Keratinocyte (primary cell): ENCODE data around the gene MICAL2. TPM values are rescaled to one million over a fixed set of nuclear protein-coding genes. Genes with fewer than 3 reads are reported as not detected.

Experiments used
- DNase-seq: peaks from one replicate; pipeline ENCODE4 v3.0.0-alpha.2; 2011; ENCODE audit warnings: low read depth, missing footprints, low spot score
- FAIRE-seq: peaks from 2 replicates; lab custom pipeline; 2011; peaks lifted over from hg19 to GRCh38; lab: Jason Lieb, UNC
- H2AFZ ChIP-seq: 2 replicates; pipeline ENCODE4 v1.6.0; 2012; ENCODE audit warnings: low read length, control low read depth, inconsistent platforms; ENCODE audit not compliant: control insufficient read depth
- H3K27ac ChIP-seq: 2 replicates; pipeline ENCODE4 v1.5.1; 2011; ENCODE audit warnings: low read length; ENCODE audit not compliant: control insufficient read depth, insufficient read depth
- H3K27me3 ChIP-seq: 3 replicates; pipeline ENCODE4 v1.6.0; 2011; ENCODE audit warnings: low read length; ENCODE audit not compliant: control insufficient read depth, insufficient read depth; ENCODE audit errors: extremely low read depth
- H3K36me3 ChIP-seq, 2 experiments: 2 replicates in 1 of 2; 3 replicates in 1 of 2; pipeline ENCODE4 v1.5.1; 2011; ENCODE audit warnings: low read length in 2 of 2, mild to moderate bottlenecking in 1 of 2; ENCODE audit not compliant: control insufficient read depth in 2 of 2, insufficient read depth in 2 of 2; ENCODE audit errors: extremely low read depth in 1 of 2
- H3K4me1 ChIP-seq: 3 replicates; pipeline ENCODE4 v1.5.1; 2011; ENCODE audit warnings: low read length; ENCODE audit not compliant: control insufficient read depth, insufficient read depth; ENCODE audit errors: extremely low read depth
- H3K4me2 ChIP-seq: 3 replicates; pipeline ENCODE4 v1.6.0; 2011; ENCODE audit warnings: low read depth, low read length; ENCODE audit not compliant: control insufficient read depth, insufficient read depth; ENCODE audit errors: extremely low read depth
- H3K4me3 ChIP-seq, 3 experiments: fragments of 200-600 bp in 1 of 3; sonication (generic) in 1 of 3; 2 replicates in 2 of 3; 3 replicates in 1 of 3; pipeline ENCODE4 v1.5.1; 2011 to 2016; ENCODE audit warnings: low read length in 3 of 3, mild to moderate bottlenecking in 3 of 3, control low read depth in 2 of 3, inconsistent platforms in 1 of 3, low read depth in 1 of 3, mixed read lengths in 1 of 3, mixed run types in 1 of 3, moderate library complexity in 1 of 3; ENCODE audit not compliant: control insufficient read depth in 2 of 3, insufficient read depth in 2 of 3; ENCODE audit errors: extremely low read depth in 1 of 3
- H3K79me2 ChIP-seq: 2 replicates; pipeline ENCODE4 v1.6.0; 2012; ENCODE audit warnings: low read length; ENCODE audit not compliant: control insufficient read depth, insufficient read depth
- H3K9ac ChIP-seq: 3 replicates; pipeline ENCODE4 v1.6.0; 2011; ENCODE audit warnings: low read length; ENCODE audit not compliant: control insufficient read depth, insufficient read depth; ENCODE audit errors: extremely low read depth
- H3K9me1 ChIP-seq: 3 replicates; pipeline ENCODE4 v1.6.0; 2011; ENCODE audit warnings: low read length; ENCODE audit not compliant: control insufficient read depth, insufficient read depth; ENCODE audit errors: extremely low read depth
- H3K9me3 ChIP-seq: 2 replicates; pipeline ENCODE4 v1.5.1; 2012; ENCODE audit warnings: low read depth, low read length; ENCODE audit not compliant: control insufficient read depth
- H4K20me1 ChIP-seq: 3 replicates; pipeline ENCODE4 v1.6.0; 2011; ENCODE audit warnings: low read length; ENCODE audit not compliant: control insufficient read depth, insufficient read depth; ENCODE audit errors: extremely low read depth
- CTCF ChIP-seq, 3 experiments: IDR thresholded peaks in 1 of 3; conservative IDR thresholded peaks in 1 of 3; optimal IDR thresholded peaks in 1 of 3; 2 replicates in 2 of 3; 3 replicates in 1 of 3; pipeline versions ENCODE3 to v1.5.1; 2011; ENCODE audit warnings: low read length in 3 of 3, mild to moderate bottlenecking in 3 of 3, moderate library complexity in 2 of 3, control low read depth in 1 of 3, inconsistent platforms in 1 of 3; ENCODE audit not compliant: insufficient read depth in 2 of 3; ENCODE audit errors: extremely low read depth in 1 of 3
- EZH2 ChIP-seq: IDR thresholded peaks from one replicate; pipeline ENCODE4 v1.6.1; 2012; ENCODE audit warnings: inconsistent platforms, mild to moderate bottlenecking, low read length, moderate library complexity
- dilution Hi-C: fragments of 300-500 bp; cut with MboI; formaldehyde crosslinking; loops from one replicate; pipeline ENCODE4 v1.7.0; 2020; ENCODE audit warnings: low sequenced_read_pairs; ENCODE audit not compliant: extremely low pct_ligation_motif_present
- polyA plus RNA-seq, 5 experiments: library from polyadenylated mRNA; depleted of rRNA in 3 of 5; stranded (reverse) in 3 of 5; stranded (forward) in 1 of 5; unstranded in 1 of 5; fragments of >200 nt; gene quantifications; 1 replicate in 1 of 5; 2 replicates in 3 of 5; 3 replicates in 1 of 5; pipeline versions ENCODE4 v1.2.1 to v1.2.3, GENCODE V29; 2011 to 2012; ENCODE audit warnings: missing spikeins in 2 of 5, low read depth in 1 of 5, low replicate concordance in 1 of 5

MICAL2 gene
- polyA plus RNA-seq, 1 donor (not counting 4 experiments of a cell fraction or from before 2014, with no cell fraction given) = 83.9 TPM

DNA sequence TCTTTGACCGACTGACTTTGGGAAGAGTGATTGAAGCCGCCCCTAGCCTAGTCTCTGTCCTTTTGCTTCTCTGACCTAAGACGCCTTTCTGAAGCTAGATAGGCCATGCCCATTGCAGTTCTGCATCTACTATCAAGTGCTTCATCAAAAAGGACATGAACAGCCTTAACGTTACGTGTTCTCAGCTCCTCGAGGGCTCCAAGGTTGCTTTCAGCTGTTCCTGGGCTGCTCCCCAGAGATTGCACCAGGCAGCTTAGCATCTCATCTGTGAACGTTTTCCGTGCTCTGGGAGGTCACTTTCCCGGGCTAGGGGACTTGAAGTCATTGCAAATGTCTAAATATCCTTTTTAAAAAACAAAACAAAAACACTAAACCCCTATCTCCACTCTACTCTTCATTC lies 13.9 kb downstream of the MICAL2 start:
- Histone ChIP-seq H3K4me3 (no peak overlapping the region), H3K4me1 (peaks cover 84% of the 10 kb centered on the region), H3K9ac (peak overlapping the region; percentile 73), H2AFZ (no peak overlapping the region), H3K27me3 (no peaks in the 10 kb centered on the region), H3K79me2 (peaks cover 95% of the 10 kb centered on the region), H3K27ac (peak overlapping the region; percentile 94), H4K20me1 (peaks cover 46% of the 10 kb centered on the region), H3K9me1 (peaks cover 20% of the 10 kb centered on the region), H3K9me3 (no peaks in the 10 kb centered on the region), H3K4me2 (peak overlapping the region; percentile 83), H3K36me3 (peaks cover 15 to 76% of the 10 kb centered on the region in 2 experiments)
- TF ChIP-seq CTCF (optimal IDR thresholded peaks at IDR 0.05 in 1 of 3, IDR thresholded peaks at IDR 0.05 in 1 of 3, conservative IDR thresholded peaks at IDR 0.05 in 1 of 3; ENCODE audit: extremely low read depth in 1 of 3, insufficient read depth in 2 of 3, low read length in 3 of 3) = no peak
- no peak for TF ChIP-seq EZH2
- dilution Hi-C loops = no loop called here
- no peak for FAIRE-seq
- DNase-seq = no peak

DNA sequence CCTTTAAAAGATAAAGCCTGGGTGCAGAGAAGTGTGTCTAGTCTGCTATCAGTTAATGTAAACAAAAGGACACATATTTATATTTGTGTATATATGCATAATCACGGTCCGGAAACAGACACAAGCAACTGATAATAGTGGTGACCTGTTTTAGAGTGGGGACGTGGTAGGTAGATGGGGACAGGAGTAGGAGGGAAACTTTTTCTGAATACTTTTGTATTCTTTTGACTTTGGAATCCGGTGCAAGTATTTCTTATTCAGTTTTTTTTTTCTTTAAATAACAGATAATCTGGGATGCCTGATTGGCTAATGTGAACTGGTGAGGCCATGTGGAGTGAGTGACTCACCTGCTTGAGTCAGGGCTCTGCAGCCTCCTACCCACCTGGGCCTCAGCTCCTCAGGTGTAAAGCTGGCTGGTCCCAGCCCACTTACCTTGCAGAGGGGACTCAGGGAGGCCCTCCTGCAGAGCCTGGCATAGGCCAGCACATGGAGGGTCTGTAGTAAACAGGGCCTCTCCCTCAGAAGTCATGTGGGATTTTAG lies 15.3 kb downstream of the MICAL2 start:
- no peak for DNase-seq
- Histone ChIP-seq H3K36me3 (peaks cover 14 to 68% of the 10 kb centered on the region in 2 experiments), H4K20me1 (peaks cover 37% of the 10 kb centered on the region), H3K4me3 (peak overlapping the region in 2 of 3 experiments; percentile 30 to 50), H2AFZ (no peak overlapping the region), H3K4me2 (peak overlapping the region; percentile 83), H3K79me2 (peaks cover 95% of the 10 kb centered on the region), H3K4me1 (peaks cover 82% of the 10 kb centered on the region), H3K27ac (peak overlapping the region; percentile 94), H3K9me3 (no peaks in the 10 kb centered on the region), H3K27me3 (no peaks in the 10 kb centered on the region), H3K9me1 (peaks cover 17% of the 10 kb centered on the region), H3K9ac (peak overlapping the region; percentile 73)
- dilution Hi-C loops = no loop called here
- peak; percentile 29 for FAIRE-seq
- no peak for TF ChIP-seq EZH2
- TF ChIP-seq CTCF (optimal IDR thresholded peaks at IDR 0.05 in 1 of 3, IDR thresholded peaks at IDR 0.05 in 1 of 3, conservative IDR thresholded peaks at IDR 0.05 in 1 of 3; ENCODE audit: extremely low read depth in 1 of 3, insufficient read depth in 2 of 3, low read length in 3 of 3) = no peak
